HEK293 (cell line): Measurements from ENCODE around the gene DDC.

Source experiments
- CTCF ChIA-PET: fragments of 350-600 bp; formaldehyde crosslinking; extraction: SDS; loops from one replicate; lab custom pipeline; 2021; ENCODE audit warnings: antibody characterized with exemption; lab: Yijun Ruan, JAX
- POLR2A ChIA-PET: fragments of 300-600 bp; formaldehyde crosslinking; extraction: SDS; loops from one replicate; lab custom pipeline; 2020; ENCODE audit warnings: antibody characterized with exemption, inconsistent platforms; lab: Yijun Ruan, JAX
- H3K27ac ChIP-seq: fragments of 200-500 bp; sonication (Bioruptor generic); 2 replicates; pipeline ENCODE4 v1.5.1; 2014; ENCODE audit warnings: low read depth, low read length, control low read depth, inconsistent platforms; ENCODE audit errors: extremely low read depth
- H3K36me3 ChIP-seq, 2 experiments: fragments of 200-500 bp in 1 of 2; sonication (Bioruptor generic) in 1 of 2; 1 replicate in 1 of 2; 2 replicates in 1 of 2; pipeline ENCODE4 v1.5.1; 2014 to 2017; ENCODE audit warnings: inconsistent platforms in 2 of 2, low read length in 2 of 2; ENCODE audit not compliant: control insufficient read depth in 2 of 2, insufficient read depth in 1 of 2
- H3K4me1 ChIP-seq: fragments of 200-500 bp; sonication (Bioruptor generic); 2 replicates; pipeline ENCODE4 v1.5.1; 2014; ENCODE audit warnings: mild to moderate bottlenecking, low read length, inconsistent platforms; ENCODE audit not compliant: control insufficient read depth, insufficient read depth
- H3K4me3 ChIP-seq: 2 replicates; pipeline ENCODE4 v1.5.1; 2011; ENCODE audit warnings: low read depth, mild to moderate bottlenecking, control low read depth, low read length, moderate library complexity
- H3K9me3 ChIP-seq: fragments of 200-500 bp; sonication (Bioruptor generic); 2 replicates; pipeline ENCODE4 v1.5.1; 2014; ENCODE audit warnings: low read depth, low read length, inconsistent platforms; ENCODE audit not compliant: control insufficient read depth, insufficient read depth
- HOXD13 ChIP-seq: sonication (generic); formaldehyde crosslinking; IDR thresholded peaks from 2 replicates; pipeline ENCODE4 v1.8.0; 2022; ENCODE audit warnings: missing genetic modification reagents, borderline replicate concordance
- PRDM1 ChIP-seq: fragments of 450-650 bp; formaldehyde crosslinking; IDR thresholded peaks from 2 replicates; pipeline ENCODE4; 2016; ENCODE audit warnings: missing biosample characterization, missing genetic modification characterization
- SCRT1 ChIP-seq: fragments of 450-650 bp; formaldehyde crosslinking; IDR thresholded peaks from 2 replicates; pipeline ENCODE4 v1.5.1; 2016; ENCODE audit warnings: missing biosample characterization, missing genetic modification characterization, borderline replicate concordance
- ZBTB1 ChIP-seq: fragments of 450-650 bp; formaldehyde crosslinking; IDR thresholded peaks from 2 replicates; pipeline ENCODE4 v1.5.1; 2016; ENCODE audit warnings: missing biosample characterization, missing genetic modification characterization
- ZFHX2 ChIP-seq: fragments of 450-650 bp; formaldehyde crosslinking; conservative IDR thresholded peaks from 2 replicates; pipeline ENCODE4 v1.5.1; 2016; ENCODE audit warnings: missing biosample characterization, missing genetic modification characterization
- ZFP69B ChIP-seq: fragments of 450-650 bp; formaldehyde crosslinking; IDR thresholded peaks from 2 replicates; pipeline ENCODE4 v1.5.1; 2016; ENCODE audit warnings: missing biosample characterization, missing genetic modification characterization
- ZNF132 ChIP-seq: fragments of 450-650 bp; formaldehyde crosslinking; IDR thresholded peaks from 2 replicates; pipeline ENCODE4 v1.5.1; 2017; ENCODE audit warnings: missing biosample characterization, missing genetic modification characterization, borderline replicate concordance
- ZNF302 ChIP-seq: fragments of 450-650 bp; formaldehyde crosslinking; IDR thresholded peaks from 2 replicates; pipeline ENCODE4 v1.5.1; 2016; ENCODE audit warnings: missing biosample characterization, missing genetic modification characterization, low read depth
- ZNF335 ChIP-seq: fragments of 450-650 bp; formaldehyde crosslinking; conservative IDR thresholded peaks from 2 replicates; pipeline ENCODE4 v1.5.1; 2016; ENCODE audit warnings: missing biosample characterization, missing genetic modification characterization
- ZNF416 ChIP-seq: fragments of 450-650 bp; formaldehyde crosslinking; IDR thresholded peaks from 2 replicates; pipeline ENCODE4 v1.5.1; 2016; ENCODE audit warnings: missing biosample characterization, missing genetic modification characterization
- ZNF48 ChIP-seq: fragments of 450-650 bp; formaldehyde crosslinking; IDR thresholded peaks from 2 replicates; pipeline ENCODE4 v1.5.1; 2016; ENCODE audit warnings: missing biosample characterization, missing genetic modification characterization
- ZNF621 ChIP-seq: fragments of 450-650 bp; formaldehyde crosslinking; IDR thresholded peaks from 2 replicates; pipeline ENCODE4 v1.5.1; 2017; ENCODE audit warnings: missing biosample characterization, missing genetic modification characterization
- ZNF629 ChIP-seq: fragments of 450-650 bp; formaldehyde crosslinking; IDR thresholded peaks from 2 replicates; pipeline ENCODE4 v1.5.1; 2017; ENCODE audit warnings: missing biosample characterization, missing genetic modification characterization
- ZNF677 ChIP-seq: fragments of 450-650 bp; IDR thresholded peaks from 2 replicates; pipeline ENCODE4 v1.5.0; 2018; ENCODE audit warnings: missing biosample characterization, mild to moderate bottlenecking, missing genetic modification characterization, moderate library complexity
- ZXDB ChIP-seq: fragments of 450-650 bp; formaldehyde crosslinking; IDR thresholded peaks from 2 replicates; pipeline ENCODE4 v1.5.1; 2016; ENCODE audit warnings: missing biosample characterization, missing genetic modification characterization
- TF ChIP-seq, protein P1 (sequence below): fragments of 450-650 bp; formaldehyde crosslinking; IDR thresholded peaks from 2 replicates; pipeline ENCODE4 v1.5.1; 2017; ENCODE audit warnings: missing biosample characterization, mild to moderate bottlenecking, missing genetic modification characterization, moderate library complexity
- TF ChIP-seq, protein P2 (sequence below): fragments of 450-650 bp; formaldehyde crosslinking; IDR thresholded peaks from 2 replicates; pipeline ENCODE4 v1.5.1; 2016; ENCODE audit warnings: missing biosample characterization, missing genetic modification characterization
- TF ChIP-seq, protein P3 (sequence below): fragments of 450-650 bp; formaldehyde crosslinking; IDR thresholded peaks from 2 replicates; pipeline ENCODE4 v1.5.1; 2016; ENCODE audit warnings: missing biosample characterization, missing genetic modification characterization, borderline replicate concordance
- TF ChIP-seq, protein P4 (sequence below): fragments of 450-650 bp; formaldehyde crosslinking; optimal IDR thresholded peaks from 2 replicates; pipeline ENCODE3; 2016; ENCODE audit warnings: missing biosample characterization, mild to moderate bottlenecking, missing genetic modification characterization
- TF ChIP-seq, protein P5 (sequence below): fragments of 450-650 bp; formaldehyde crosslinking; conservative IDR thresholded peaks from 2 replicates; pipeline ENCODE4 v1.5.1; 2016; ENCODE audit warnings: low read depth, missing biosample characterization, missing genetic modification characterization

The DDC gene

DNA sequence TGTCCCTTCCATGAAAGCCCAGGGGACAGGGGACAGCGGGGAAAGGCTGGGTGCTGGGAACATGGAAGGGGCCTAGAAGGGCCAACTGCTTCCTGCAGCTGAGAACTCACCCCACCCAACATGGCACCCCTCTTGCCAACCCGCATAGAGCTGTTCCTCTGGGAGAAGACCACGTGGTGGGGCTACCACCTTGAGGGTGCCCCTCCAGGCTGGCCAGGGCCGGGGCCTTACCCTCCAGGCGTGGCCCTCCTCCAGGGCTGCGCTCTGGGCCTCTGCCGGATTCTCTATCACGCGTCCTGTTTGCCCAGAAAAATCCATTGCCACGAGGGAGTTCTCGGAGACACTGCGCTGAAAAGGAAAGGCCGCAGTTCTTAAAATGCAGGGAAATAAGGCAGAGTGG is 39.9 kb upstream of the DDC start:
- H3K4me3 ChIP-seq = no peak overlapping the region
- H3K4me1 ChIP-seq = no peaks in the 10 kb centered on the region
- ChIA-PET CTCF (no interaction called here), POLR2A (no interaction called here)
- H3K36me3 ChIP-seq = peaks cover 4 to 46% of the 10 kb centered on the region in 2 experiments; a peak in 2 of 3 replicates
- no peaks in the 10 kb centered on the region for H3K9me3 ChIP-seq
- TF ChIP-seq HOXD13 (no peak), SCRT1 (no peak), ZNF416 (tag by site-specific recombination) (no peak), ZNF677 (tag by site-specific recombination) (no peak), ZFHX2 (tag by site-specific recombination) (no peak), PRDM1 (tag by site-specific recombination) (no peak)
- TF ChIP-seq, protein P1, sequence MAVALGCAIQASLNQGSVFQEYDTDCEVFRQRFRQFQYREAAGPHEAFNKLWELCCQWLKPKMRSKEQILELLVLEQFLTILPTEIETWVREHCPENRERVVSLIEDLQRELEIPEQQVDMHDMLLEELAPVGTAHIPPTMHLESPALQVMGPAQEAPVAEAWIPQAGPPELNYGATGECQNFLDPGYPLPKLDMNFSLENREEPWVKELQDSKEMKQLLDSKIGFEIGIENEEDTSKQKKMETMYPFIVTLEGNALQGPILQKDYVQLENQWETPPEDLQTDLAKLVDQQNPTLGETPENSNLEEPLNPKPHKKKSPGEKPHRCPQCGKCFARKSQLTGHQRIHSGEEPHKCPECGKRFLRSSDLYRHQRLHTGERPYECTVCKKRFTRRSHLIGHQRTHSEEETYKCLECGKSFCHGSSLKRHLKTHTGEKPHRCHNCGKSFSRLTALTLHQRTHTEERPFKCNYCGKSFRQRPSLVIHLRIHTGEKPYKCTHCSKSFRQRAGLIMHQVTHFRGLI (tag by site-specific recombination) = no peak
- TF ChIP-seq, protein P2, sequence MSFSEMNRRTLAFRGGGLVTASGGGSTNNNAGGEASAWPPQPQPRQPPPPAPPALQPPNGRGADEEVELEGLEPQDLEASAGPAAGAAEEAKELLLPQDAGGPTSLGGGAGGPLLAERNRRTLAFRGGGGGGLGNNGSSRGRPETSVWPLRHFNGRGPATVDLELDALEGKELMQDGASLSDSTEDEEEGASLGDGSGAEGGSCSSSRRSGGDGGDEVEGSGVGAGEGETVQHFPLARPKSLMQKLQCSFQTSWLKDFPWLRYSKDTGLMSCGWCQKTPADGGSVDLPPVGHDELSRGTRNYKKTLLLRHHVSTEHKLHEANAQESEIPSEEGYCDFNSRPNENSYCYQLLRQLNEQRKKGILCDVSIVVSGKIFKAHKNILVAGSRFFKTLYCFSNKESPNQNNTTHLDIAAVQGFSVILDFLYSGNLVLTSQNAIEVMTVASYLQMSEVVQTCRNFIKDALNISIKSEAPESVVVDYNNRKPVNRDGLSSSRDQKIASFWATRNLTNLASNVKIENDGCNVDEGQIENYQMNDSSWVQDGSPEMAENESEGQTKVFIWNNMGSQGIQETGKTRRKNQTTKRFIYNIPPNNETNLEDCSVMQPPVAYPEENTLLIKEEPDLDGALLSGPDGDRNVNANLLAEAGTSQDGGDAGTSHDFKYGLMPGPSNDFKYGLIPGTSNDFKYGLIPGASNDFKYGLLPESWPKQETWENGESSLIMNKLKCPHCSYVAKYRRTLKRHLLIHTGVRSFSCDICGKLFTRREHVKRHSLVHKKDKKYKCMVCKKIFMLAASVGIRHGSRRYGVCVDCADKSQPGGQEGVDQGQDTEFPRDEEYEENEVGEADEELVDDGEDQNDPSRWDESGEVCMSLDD (tag by site-specific recombination) = no peak
- TF ChIP-seq, protein P3, sequence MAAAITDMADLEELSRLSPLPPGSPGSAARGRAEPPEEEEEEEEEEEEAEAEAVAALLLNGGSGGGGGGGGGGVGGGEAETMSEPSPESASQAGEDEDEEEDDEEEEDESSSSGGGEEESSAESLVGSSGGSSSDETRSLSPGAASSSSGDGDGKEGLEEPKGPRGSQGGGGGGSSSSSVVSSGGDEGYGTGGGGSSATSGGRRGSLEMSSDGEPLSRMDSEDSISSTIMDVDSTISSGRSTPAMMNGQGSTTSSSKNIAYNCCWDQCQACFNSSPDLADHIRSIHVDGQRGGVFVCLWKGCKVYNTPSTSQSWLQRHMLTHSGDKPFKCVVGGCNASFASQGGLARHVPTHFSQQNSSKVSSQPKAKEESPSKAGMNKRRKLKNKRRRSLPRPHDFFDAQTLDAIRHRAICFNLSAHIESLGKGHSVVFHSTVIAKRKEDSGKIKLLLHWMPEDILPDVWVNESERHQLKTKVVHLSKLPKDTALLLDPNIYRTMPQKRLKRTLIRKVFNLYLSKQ (tag by site-specific recombination) = no peak
- H3K27ac ChIP-seq = no peak overlapping the region

DNA sequence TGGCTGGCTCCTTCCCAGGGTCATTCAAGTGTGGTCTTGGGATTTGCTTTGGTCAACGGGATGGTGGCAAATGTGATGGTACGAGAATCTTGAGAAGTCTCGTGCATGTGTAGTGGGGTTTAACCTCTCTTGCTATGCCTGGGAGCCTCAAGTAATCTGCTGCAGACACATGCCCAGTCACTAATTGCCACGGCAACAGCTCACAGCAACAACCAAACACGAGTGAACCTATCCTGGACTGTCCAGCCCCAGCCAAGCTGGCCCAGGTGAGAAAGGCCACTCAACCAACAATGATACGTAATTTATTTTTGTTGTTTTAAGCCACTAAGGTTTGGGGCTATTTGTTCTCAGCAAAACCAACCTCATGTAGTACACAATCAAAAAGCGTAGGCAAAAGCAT is 38.1 kb upstream of the DDC start:
- no peak overlapping the region for H3K4me3 ChIP-seq
- ChIA-PET POLR2A (no interaction called here), CTCF (no interaction called here)
- no peak overlapping the region for H3K27ac ChIP-seq
- peaks cover 0 to 52% of the 10 kb centered on the region in 2 experiments; a peak in 1 of 3 replicates for H3K36me3 ChIP-seq
- no peaks in the 10 kb centered on the region for H3K4me1 ChIP-seq
- TF ChIP-seq ZNF48 (no peak), PRDM1 (tag by site-specific recombination) (no peak)
- TF ChIP-seq, protein P4, sequence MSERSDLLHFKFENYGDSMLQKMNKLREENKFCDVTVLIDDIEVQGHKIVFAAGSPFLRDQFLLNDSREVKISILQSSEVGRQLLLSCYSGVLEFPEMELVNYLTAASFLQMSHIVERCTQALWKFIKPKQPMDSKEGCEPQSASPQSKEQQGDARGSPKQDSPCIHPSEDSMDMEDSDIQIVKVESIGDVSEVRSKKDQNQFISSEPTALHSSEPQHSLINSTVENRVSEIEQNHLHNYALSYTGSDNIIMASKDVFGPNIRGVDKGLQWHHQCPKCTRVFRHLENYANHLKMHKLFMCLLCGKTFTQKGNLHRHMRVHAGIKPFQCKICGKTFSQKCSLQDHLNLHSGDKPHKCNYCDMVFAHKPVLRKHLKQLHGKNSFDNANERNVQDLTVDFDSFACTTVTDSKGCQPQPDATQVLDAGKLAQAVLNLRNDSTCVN (tag by site-specific recombination) = no peak
- no peaks in the 10 kb centered on the region for H3K9me3 ChIP-seq

DNA sequence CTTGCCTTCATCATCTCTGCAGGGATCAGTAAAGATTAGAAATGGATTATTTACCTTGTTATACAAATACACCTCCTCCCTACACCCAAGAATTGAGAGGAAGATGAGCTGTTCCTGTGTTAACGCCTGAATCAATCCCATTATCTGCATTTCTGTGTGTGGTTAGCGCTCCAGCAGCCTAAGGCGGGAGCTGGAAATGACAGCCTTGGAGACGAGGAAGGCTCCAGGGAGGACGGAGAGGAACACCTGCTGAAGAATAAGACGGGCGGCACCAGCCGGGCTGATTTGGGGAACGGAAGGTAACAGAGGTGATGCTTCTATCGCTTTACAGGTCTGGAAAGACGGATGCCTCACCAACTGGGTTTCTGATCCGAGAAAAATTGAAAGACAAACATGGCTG is 34.2 kb upstream of the DDC start:
- no peak overlapping the region for H3K27ac ChIP-seq
- no peaks in the 10 kb centered on the region for H3K4me1 ChIP-seq
- no peak overlapping the region for H3K4me3 ChIP-seq
- H3K9me3 ChIP-seq = no peaks in the 10 kb centered on the region
- CTCF ChIA-PET = interaction anchor here (0.7 to 1.9 kb wide), 3 partner anchors 33 to 131 kb away, joined by 3 to 7 read pairs (median 5); no protein-coding TSS in a partner anchor
- peaks cover 0 to 46% of the 10 kb centered on the region in 2 experiments for H3K36me3 ChIP-seq
- POLR2A ChIA-PET = no interaction called here
- no peak for TF ChIP-seq ZNF335 (tag by site-specific recombination)
- no peak for TF ChIP-seq ZFP69B (tag by site-specific recombination)
- no peak for TF ChIP-seq ZXDB (tag by site-specific recombination)
- TF ChIP-seq, protein P5, sequence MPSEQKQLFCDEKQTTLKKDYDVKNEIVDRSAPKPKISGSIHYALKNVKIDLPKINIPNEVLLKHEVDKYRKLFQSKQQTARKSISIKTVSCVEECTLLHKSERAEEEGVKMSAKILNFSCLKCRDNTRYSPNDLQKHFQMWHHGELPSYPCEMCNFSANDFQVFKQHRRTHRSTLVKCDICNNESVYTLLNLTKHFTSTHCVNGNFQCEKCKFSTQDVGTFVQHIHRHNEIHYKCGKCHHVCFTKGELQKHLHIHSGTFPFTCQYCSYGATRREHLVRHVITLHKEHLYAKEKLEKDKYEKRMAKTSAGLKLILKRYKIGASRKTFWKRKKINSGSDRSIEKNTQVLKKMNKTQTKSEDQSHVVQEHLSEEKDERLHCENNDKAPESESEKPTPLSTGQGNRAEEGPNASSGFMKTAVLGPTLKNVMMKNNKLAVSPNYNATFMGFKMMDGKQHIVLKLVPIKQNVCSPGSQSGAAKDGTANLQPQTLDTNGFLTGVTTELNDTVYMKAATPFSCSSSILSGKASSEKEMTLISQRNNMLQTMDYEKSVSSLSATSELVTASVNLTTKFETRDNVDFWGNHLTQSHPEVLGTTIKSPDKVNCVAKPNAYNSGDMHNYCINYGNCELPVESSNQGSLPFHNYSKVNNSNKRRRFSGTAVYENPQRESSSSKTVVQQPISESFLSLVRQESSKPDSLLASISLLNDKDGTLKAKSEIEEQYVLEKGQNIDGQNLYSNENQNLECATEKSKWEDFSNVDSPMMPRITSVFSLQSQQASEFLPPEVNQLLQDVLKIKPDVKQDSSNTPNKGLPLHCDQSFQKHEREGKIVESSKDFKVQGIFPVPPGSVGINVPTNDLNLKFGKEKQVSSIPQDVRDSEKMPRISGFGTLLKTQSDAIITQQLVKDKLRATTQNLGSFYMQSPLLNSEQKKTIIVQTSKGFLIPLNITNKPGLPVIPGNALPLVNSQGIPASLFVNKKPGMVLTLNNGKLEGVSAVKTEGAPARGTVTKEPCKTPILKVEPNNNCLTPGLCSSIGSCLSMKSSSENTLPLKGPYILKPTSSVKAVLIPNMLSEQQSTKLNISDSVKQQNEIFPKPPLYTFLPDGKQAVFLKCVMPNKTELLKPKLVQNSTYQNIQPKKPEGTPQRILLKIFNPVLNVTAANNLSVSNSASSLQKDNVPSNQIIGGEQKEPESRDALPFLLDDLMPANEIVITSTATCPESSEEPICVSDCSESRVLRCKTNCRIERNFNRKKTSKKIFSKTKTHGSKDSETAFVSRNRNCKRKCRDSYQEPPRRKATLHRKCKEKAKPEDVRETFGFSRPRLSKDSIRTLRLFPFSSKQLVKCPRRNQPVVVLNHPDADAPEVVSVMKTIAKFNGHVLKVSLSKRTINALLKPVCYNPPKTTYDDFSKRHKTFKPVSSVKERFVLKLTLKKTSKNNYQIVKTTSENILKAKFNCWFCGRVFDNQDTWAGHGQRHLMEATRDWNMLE = no peak
- TF ChIP-seq ZBTB1 (tag by site-specific recombination) = no peak
- TF ChIP-seq ZNF621 (tag by site-specific recombination) = no peak
- TF ChIP-seq ZNF629 (tag by site-specific recombination) = no peak
- no peak for TF ChIP-seq ZNF677 (tag by site-specific recombination)
- no peak for TF ChIP-seq ZNF132 (tag by site-specific recombination)
- TF ChIP-seq ZNF302 (tag by site-specific recombination) = no peak
